H1 (cell line): ENCODE results near the gene RAB1B. TPM values are rescaled to one million over a fixed set of nuclear protein-coding genes. Genes with fewer than 3 reads are reported as not detected.

Experiments
- BRCA1 ChIP-seq: IDR thresholded peaks from 2 replicates; pipeline ENCODE4 v1.6.1; 2012; ENCODE audit warnings: low read depth, low read length, improper control_type of control experiment
- CHD1 ChIP-seq: IDR thresholded peaks from 2 replicates; pipeline ENCODE4 v1.6.1; 2012; ENCODE audit warnings: low read depth, low read length, improper control_type of control experiment
- CHD2 ChIP-seq: IDR thresholded peaks from 2 replicates; pipeline ENCODE4 v1.6.1; 2012; ENCODE audit warnings: low read length, improper control_type of control experiment
- CREB1 ChIP-seq: IDR thresholded peaks from 2 replicates; pipeline ENCODE4 v1.6.1; 2012; ENCODE audit warnings: inconsistent platforms
- EP300 ChIP-seq, 2 experiments: IDR thresholded peaks; 1 replicate in 1 of 2; 2 replicates in 1 of 2; pipeline ENCODE4 v1.6.1; 2011 to 2012; ENCODE audit warnings: low read depth in 2 of 2, low read length in 2 of 2, mild to moderate bottlenecking in 2 of 2, borderline replicate concordance in 1 of 2, inconsistent platforms in 1 of 2, moderate library complexity in 1 of 2
- KDM4A ChIP-seq: IDR thresholded peaks from one replicate; pipeline ENCODE4 v1.7.1; 2012; ENCODE audit warnings: low read depth, mild to moderate bottlenecking, moderate library complexity, low read length, inconsistent platforms; ENCODE audit not compliant: severe bottlenecking
- PHF8 ChIP-seq: fragments of 200-600 bp; sonication (generic); conservative IDR thresholded peaks from 2 replicates; pipeline ENCODE4 v1.7.1; 2012; ENCODE audit warnings: low read depth, mild to moderate bottlenecking, inconsistent platforms, low read length, moderate library complexity
- RFX5 ChIP-seq: IDR thresholded peaks from 2 replicates; pipeline ENCODE4 v1.6.1; 2011; ENCODE audit warnings: low read depth, low read length, improper control_type of control experiment, borderline replicate concordance
- RNF2 ChIP-seq: fragments of 200-900, 300-1000 bp; sonication (generic); IDR thresholded peaks from 2 replicates; pipeline ENCODE4 v1.7.1; 2016; ENCODE audit warnings: borderline replicate concordance, low read depth, mild to moderate bottlenecking, antibody characterized with exemption, low read length; ENCODE audit not compliant: poor library complexity, severe bottlenecking; ENCODE audit errors: missing control alignments
- RXRA ChIP-seq: IDR thresholded peaks from 2 replicates; pipeline ENCODE4 v1.6.1; 2011; ENCODE audit warnings: low read depth, mild to moderate bottlenecking, low read length, moderate library complexity; ENCODE audit not compliant: insufficient read depth
- SIX5 ChIP-seq: IDR thresholded peaks from 2 replicates; pipeline ENCODE4 v1.6.1; 2011; ENCODE audit warnings: mild to moderate bottlenecking, low read depth, low read length
- SP2 ChIP-seq: IDR thresholded peaks from 2 replicates; pipeline ENCODE4 v1.6.1; 2012; ENCODE audit warnings: mild to moderate bottlenecking, low read length, inconsistent platforms
- SP4 ChIP-seq: IDR thresholded peaks from 2 replicates; pipeline ENCODE4 v1.6.1; 2012; ENCODE audit warnings: low read length, inconsistent platforms
- SUZ12 ChIP-seq: fragments of 200-600 bp; sonication (generic); IDR thresholded peaks from 2 replicates; pipeline ENCODE4 v1.6.1; 2012; ENCODE audit warnings: mild to moderate bottlenecking, inconsistent platforms, low read length, moderate library complexity, mixed read lengths
- TAF1 ChIP-seq: IDR thresholded peaks from 2 replicates; pipeline ENCODE4 v1.6.1; 2011; ENCODE audit warnings: mild to moderate bottlenecking, low read depth, low read length
- TEAD4 ChIP-seq: IDR thresholded peaks from 2 replicates; pipeline ENCODE4 v1.6.1; 2012; ENCODE audit warnings: low read depth, low read length, inconsistent platforms, mixed read lengths
- polyA plus RNA-seq, 7 experiments: library from polyadenylated mRNA; depleted of rRNA in 3 of 7; stranded (reverse) in 5 of 7; unstranded in 2 of 7; fragments of >200 nt in 5 of 7; fragments of 200-250 nt in 2 of 7; gene quantifications; 1 replicate in 5 of 7; 2 replicates in 1 of 7; 4 replicates in 1 of 7; pipeline versions ENCODE4 v1.2.1 to v1.2.3, GENCODE V29; 2011 to 2013; ENCODE audit warnings: missing spikeins in 2 of 7, mixed read lengths in 2 of 7
- total RNA-seq: library from RNA; stranded (reverse); fragmentation: NEBNext Ultra II Directional; extraction: Animal tissue kit (Norgen Biotek cat#: 25700); gene quantifications from 2 replicates; pipeline ENCODE4 v1.2.1, GENCODE V29; 2021
- TF ChIP-seq, protein P1 (sequence below): IDR thresholded peaks from 2 replicates; pipeline ENCODE4 v1.6.1; 2012; ENCODE audit warnings: inconsistent platforms
- TF ChIP-seq, protein P2 (sequence below): IDR thresholded peaks from 2 replicates; pipeline ENCODE4 v1.6.1; 2012; ENCODE audit warnings: low read length, inconsistent platforms

RAB1B gene
- total and polyA plus RNA-seq, 2 of the 8 experiments (the other 6 are each of a cell fraction or from before 2014, with no cell fraction given), result 100 to 217 TPM

DNA sequence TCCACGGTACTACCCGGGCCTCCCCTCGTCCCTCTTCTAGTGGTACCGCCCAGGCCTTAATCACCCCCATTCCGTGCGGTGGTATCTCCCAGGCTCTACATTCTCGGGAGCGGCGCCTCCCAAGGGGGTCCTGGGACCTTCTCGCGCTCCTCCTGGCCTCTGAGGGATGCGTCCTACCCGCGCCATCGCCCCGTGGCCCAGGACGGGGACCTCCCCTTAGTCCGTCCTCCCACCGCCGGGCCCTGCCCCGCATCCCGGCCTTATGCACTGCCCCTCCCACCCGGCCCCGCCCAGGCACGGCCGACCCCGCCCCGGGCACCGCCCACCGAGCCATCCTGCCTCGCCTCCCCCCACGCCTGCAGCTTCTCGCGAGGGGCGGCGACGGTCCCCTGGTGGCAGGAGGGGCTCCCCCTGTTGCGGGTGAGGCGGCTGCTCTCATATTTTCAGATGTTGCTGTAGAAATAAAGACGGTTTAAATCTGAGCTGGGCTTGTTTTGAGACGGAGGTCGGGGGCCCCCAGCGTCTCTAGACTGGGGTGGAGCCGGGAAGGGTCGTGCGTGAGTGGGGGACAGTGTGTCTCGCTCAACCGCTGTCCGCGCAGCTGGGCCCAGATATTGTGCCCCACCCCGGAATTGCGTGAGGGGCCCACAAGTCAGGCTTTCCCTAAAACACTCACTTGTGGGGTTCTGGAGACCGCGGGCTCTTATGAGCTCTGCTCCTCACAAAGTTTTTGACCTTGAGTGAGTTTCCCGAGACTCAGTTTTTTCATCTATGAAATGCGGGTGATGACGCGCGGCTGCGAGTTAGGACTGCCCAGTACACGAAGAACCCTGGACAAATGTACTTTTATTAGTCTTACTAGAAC, 828 bp upstream of the RAB1B start (continued):
- TF ChIP-seq, protein P1, sequence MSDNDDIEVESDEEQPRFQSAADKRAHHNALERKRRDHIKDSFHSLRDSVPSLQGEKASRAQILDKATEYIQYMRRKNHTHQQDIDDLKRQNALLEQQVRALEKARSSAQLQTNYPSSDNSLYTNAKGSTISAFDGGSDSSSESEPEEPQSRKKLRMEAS, result 0 out of 2 replicates have a peak, but pooled peaks have one; percentile 20
- no peak for TF ChIP-seq RXRA
- no peak for TF ChIP-seq SP2
- TF ChIP-seq RNF2, result no peak
- TF ChIP-seq, protein P2, sequence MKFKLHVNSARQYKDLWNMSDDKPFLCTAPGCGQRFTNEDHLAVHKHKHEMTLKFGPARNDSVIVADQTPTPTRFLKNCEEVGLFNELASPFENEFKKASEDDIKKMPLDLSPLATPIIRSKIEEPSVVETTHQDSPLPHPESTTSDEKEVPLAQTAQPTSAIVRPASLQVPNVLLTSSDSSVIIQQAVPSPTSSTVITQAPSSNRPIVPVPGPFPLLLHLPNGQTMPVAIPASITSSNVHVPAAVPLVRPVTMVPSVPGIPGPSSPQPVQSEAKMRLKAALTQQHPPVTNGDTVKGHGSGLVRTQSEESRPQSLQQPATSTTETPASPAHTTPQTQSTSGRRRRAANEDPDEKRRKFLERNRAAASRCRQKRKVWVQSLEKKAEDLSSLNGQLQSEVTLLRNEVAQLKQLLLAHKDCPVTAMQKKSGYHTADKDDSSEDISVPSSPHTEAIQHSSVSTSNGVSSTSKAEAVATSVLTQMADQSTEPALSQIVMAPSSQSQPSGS, result no peak
- TF ChIP-seq TAF1, result peak; percentile 43; the same call in 1 of the 2 replicates
- TF ChIP-seq CHD2, result peak; percentile 85
- no peak for TF ChIP-seq SUZ12
- TF ChIP-seq PHF8, result peak; percentile 23; the same call in 1 of the 2 replicates
- peak in 1 of 2 experiments; percentile 96; a peak in 2 of 3 replicates for TF ChIP-seq EP300 (IDR thresholded peaks at IDR 0.05; ENCODE audit: borderline replicate concordance in 1 of 2, low read depth in 2 of 2, low read length in 2 of 2)
- TF ChIP-seq TEAD4, result peak; percentile 61
- TF ChIP-seq RFX5, result no peak
- peak; percentile 84 for TF ChIP-seq CHD1
- peak; percentile 72 for TF ChIP-seq KDM4A
- TF ChIP-seq SIX5, result peak; percentile 12; the same call in 1 of the 2 replicates
- 0 out of 2 replicates have a peak, but pooled peaks have one; percentile 22 for TF ChIP-seq CREB1
- TF ChIP-seq BRCA1, result peak; percentile 62; the same call in 1 of the 2 replicates
- 0 out of 2 replicates have a peak, but pooled peaks have one; percentile 19 for TF ChIP-seq SP4
